CD4-positive, alpha-beta T cell treated with Interleukin-1 beta for 1 hour (primary cell): Measurements from ENCODE around the gene ITPRID1.
"Not testable (repeated sequence)": the region's sequence is repeated elsewhere in the genome, so short reads cannot be mapped to it uniquely, and the experiment has no call there.

Experiments used
- DNase-seq, 2 donors: peaks; one replicate each; pipeline ENCODE4 v3.0.0-alpha.2; 2020 to 2022

ITPRID1 gene

DNA sequence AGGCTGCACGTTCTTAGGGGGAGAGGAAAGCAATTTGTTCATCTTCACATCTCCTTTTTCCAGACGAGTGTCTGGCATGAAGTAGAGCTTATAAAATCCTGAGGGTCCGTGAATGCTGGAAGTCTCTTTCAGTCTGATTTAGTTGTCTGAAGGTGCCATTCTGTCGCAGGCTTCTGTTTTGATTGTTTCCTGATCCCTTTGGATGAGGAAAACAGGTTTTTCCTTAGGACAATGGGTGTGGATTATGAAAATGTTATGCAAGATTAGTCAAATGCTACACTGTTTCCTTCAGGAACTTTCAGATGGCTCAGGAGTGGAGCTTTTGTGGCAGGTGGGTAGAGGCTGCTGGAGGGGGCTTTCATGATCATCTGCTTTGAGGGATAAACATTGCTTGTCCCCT lies at the start of gene ITPRID1:
Gene ITPRID1 (plus strand): TSS at position 301 of the 400 bp plus-strand sequence. CDS start 38,935 bp downstream, outside the sequence.
- DNase-seq: no peak

DNA sequence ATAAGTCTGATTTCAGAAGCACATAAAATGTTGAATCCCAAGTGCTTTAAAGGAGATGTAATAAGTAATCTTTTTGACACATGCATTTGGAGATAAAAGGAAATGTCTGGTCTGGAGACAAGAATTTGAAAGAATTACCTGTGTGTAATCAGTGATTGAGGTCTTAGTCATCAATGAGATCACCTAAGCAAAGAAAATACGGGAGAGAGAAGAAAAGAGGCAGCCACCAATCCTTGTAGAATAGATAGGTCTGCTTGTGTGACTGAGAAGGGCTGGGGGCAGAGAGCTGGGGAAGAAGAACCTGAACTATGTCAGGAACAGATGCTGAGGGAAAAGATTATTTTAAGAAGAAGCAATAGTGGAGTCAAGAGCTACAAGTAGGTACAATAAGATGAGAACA lies 49.3 kb upstream of the ITPRID1 start:
- DNase-seq: no peak

- no peak for DNase-seq
Observed at GRCh38 chr7:31465285-31465684, 48.6 kb upstream of the ITPRID1 start.

- DNase-seq: no peak
Observed at GRCh38 chr7:31466036-31466435, 47.9 kb upstream of the ITPRID1 start.

- DNase-seq: not testable (repeated sequence)
Observed at GRCh38 chr7:31470883-31471282, 43.0 kb upstream of the ITPRID1 start.

GRCh38 chr7:31475368-31475767 lies 38.5 kb upstream of the ITPRID1 start:
- no peak for DNase-seq

GRCh38 chr7:31476073-31476745 lies 37.7 kb upstream of the ITPRID1 start:
- no peak for DNase-seq

DNA sequence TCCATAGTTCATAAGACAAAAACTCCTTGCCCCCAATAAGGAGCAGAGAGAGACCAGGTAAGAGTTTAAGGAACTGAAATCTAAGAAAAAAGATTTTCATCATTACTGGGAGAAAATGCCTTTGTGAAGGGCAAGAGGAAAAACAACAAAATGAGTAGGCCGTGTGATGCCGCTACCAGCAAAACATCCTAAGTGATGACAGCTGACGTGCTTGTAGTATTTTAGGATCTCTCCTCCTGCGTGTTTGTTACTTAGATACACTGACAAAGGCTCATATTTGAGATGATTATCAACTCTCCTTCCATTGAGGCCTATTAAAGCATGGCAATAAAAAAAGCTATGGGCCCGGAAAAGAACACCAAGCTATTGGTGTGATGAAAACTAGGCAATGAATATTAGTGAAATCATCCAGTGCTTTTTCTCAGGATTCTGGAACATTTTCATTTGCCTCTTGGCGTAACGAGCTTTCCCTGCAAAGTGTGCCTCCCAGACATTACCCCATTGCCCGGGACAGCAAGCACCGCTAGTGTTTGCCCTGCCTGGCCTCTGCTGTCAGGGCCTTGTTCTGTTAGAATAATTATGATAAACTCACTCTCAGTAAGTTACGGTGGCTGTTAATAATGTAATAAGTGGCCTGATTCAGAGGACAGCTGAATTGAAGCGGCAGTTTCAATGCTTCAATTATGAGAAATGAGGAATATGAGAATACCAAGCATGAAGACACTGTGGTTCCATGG lies 36.8 kb upstream of the ITPRID1 start:
- DNase-seq: no peak

GRCh38 chr7:31478018-31478417 lies 35.9 kb upstream of the ITPRID1 start:
- no peak for DNase-seq

DNA sequence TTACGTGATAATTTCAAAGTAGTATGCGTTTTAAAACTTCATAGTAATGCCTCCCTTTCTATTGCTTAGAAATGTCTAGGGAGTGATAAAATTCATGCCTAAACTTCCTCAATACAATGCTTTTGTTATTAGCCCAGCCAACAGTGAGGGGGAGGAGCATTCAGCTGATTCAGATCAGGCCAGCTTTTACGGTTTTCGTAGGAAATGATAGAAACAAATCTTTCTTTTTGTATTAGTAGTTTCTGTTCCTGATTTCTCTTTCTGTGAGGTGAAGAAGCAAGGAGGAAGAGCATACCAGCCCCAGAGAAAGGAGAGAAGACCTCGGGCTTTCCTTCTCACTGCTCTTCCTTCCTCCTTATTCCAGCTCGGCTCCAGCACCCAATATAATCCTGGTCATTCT lies 35.2 kb upstream of the ITPRID1 start:
- no peak for DNase-seq

GRCh38 chr7:31487071-31487470 lies 26.8 kb upstream of the ITPRID1 start:
- DNase-seq: no peak

- DNase-seq: no peak
Observed at GRCh38 chr7:31487476-31487875, 26.4 kb upstream of the ITPRID1 start.

GRCh38 chr7:31488562-31489203 lies 25.2 kb upstream of the ITPRID1 start:
- DNase-seq: peak; percentile 1 to 3

- no peak for DNase-seq
Observed at GRCh38 chr7:31490796-31491314, 23.0 kb upstream of the ITPRID1 start.

DNA sequence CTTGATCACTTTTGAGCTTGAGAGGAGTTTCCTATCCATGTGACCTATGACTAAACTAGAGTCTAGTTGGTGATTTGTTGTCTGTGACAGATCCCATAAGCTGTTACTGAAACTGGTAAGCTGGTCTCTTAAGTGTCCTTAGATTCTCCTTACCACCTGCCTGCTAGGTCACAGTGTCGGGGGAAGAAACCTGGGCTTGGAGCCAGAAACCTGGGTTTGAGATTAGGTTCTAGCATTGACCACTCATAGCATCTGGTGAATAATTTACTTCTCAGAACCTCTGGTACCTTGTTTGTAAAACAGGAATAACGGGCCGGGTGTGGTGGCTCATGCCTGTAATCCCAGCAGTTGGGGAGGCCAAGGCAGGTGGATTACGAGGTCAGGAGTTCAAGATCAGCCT lies 21.8 kb upstream of the ITPRID1 start:
- no peak for DNase-seq

DNA sequence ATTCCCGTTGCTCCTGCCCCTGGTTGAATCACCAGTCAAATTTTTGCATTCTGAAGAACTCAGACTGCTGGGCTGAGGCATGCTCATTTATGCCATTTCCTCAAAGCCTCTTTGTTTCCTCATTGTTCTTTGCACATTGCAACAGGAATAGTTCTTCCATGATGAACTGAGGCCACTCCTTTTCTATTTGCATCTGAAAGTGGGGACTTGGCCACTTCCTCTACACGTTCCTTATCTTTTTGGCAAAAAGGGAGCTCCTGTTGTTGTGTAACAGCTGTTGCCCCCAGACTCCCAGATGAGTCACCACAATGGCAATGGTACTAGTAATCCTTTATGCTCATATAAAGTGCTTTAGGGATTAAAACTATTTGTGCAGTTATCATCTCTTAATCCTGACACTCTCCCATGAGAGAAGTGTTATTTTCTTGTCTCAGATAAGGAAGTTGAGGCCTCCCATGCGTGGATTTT lies 20.1 kb upstream of the ITPRID1 start:
- no peak for DNase-seq

GRCh38 chr7:31494421-31494820 lies 19.5 kb upstream of the ITPRID1 start:
- no peak for DNase-seq

GRCh38 chr7:31495653-31496052 lies 18.2 kb upstream of the ITPRID1 start:
- DNase-seq: no peak

- DNase-seq: no peak
Observed at GRCh38 chr7:31497516-31497915, 16.4 kb upstream of the ITPRID1 start.

DNA sequence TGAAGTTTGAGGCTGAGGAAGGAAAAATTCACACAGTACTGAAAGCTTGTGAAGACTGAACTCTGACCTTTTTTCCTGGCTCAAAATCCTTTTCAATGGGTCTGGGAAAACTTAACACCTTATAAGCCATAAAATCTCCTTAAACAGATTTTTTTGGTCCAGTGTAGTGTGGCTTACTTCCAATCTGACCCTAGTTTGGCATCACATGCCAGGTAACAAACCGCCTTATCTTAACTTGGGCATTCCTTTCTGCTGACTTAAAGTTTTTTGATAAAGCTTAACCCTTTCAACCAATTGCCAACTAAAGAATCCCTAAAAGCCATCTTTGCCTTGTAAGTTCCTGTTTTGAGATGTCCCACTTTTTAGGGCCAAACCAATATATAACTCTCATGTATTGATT lies 13.2 kb upstream of the ITPRID1 start:
- no peak for DNase-seq

GRCh38 chr7:31508823-31509222 lies 5.1 kb upstream of the ITPRID1 start:
- DNase-seq: no peak

GRCh38 chr7:31512166-31512565 lies 1.7 kb upstream of the ITPRID1 start:
- DNase-seq: no peak

GRCh38 chr7:31516680-31517502 lies 3.0 kb downstream of the ITPRID1 start:
- no peak for DNase-seq
